ENCODE results near the gene ACOT7.
A peak's percentile ranks its signal among the peaks of the same experiment; 100 is the strongest.

Gene ACOT7

GRCh38 chr1:6338695-6339094 is 54.9 kb downstream of the ACOT7 start:
- DNase-seq = no peak

GRCh38 chr1:6336776-6337622 is 56.6 kb downstream of the ACOT7 start:
- no peak for DNase-seq

GRCh38 chr1:6334261-6334993 is 59.1 kb downstream of the ACOT7 start:
- no peak for DNase-seq

- no peak for DNase-seq
Observed at GRCh38 chr1:6332821-6333220, 60.7 kb downstream of the ACOT7 start.

GRCh38 chr1:6331543-6332273 is 61.9 kb downstream of the ACOT7 start:
- DNase-seq = no peak

- no peak for DNase-seq
Observed at GRCh38 chr1:6330410-6330911, 63.1 kb downstream of the ACOT7 start.

- no peak for DNase-seq
Observed at GRCh38 chr1:6329851-6330250, 63.7 kb downstream of the ACOT7 start.

- no peak for DNase-seq
Observed at GRCh38 chr1:6329396-6329795, 64.2 kb downstream of the ACOT7 start.

- no peak for DNase-seq
Observed at GRCh38 chr1:6328696-6329095, 64.9 kb downstream of the ACOT7 start.

- DNase-seq = peak; percentile 52 to 76
Observed at GRCh38 chr1:6328091-6328490, 65.5 kb downstream of the ACOT7 start.

GRCh38 chr1:6325482-6325881 is 68.1 kb downstream of the ACOT7 start:
- DNase-seq = no peak

GRCh38 chr1:6322161-6322560 is 71.4 kb downstream of the ACOT7 start:
- DNase-seq = peak; percentile 57 to 66

- peak; percentile 43 to 57 for DNase-seq
Observed at GRCh38 chr1:6321205-6321604, 72.4 kb downstream of the ACOT7 start.

GRCh38 chr1:6317098-6317760 is 76.3 kb downstream of the ACOT7 start:
- no peak for DNase-seq

GRCh38 chr1:6316240-6317097 is 77.1 kb downstream of the ACOT7 start:
- no peak for DNase-seq

GRCh38 chr1:6314503-6314902 is 79.1 kb downstream of the ACOT7 start:
- DNase-seq = no peak

GRCh38 chr1:6313393-6314200 is 80.0 kb downstream of the ACOT7 start:
- no peak for DNase-seq

GRCh38 chr1:6310116-6310848 is 83.3 kb downstream of the ACOT7 start:
- DNase-seq = no peak

- no peak for DNase-seq
Observed at GRCh38 chr1:6309564-6309963, 84.0 kb downstream of the ACOT7 start.

- no peak for DNase-seq
Observed at GRCh38 chr1:6308449-6308848, 85.1 kb downstream of the ACOT7 start.

All from inflammatory macrophage (primary cell).